ENCODE results near the gene SDC1.
"Not testable (repeated sequence)": the region's sequence is repeated elsewhere in the genome, so short reads cannot be mapped to it uniquely, and the experiment has no call there.

Gene SDC1

GRCh38 chr2:20224716-20225293, at the start of gene SDC1:
Gene SDC1 (minus strand): TSS chr2:20225130. CDS start chr2:20224867, 263 bp downstream.
- no peak for TF ChIP-seq CTCF (IDR thresholded peaks at IDR 0.05; ENCODE audit: poor library complexity, severe bottlenecking)
- peak; percentile 46 for ATAC-seq (ENCODE audit: low read depth)
- Histone ChIP-seq H3K36me3 (ENCODE audit: low read depth) (peaks cover 36% of the 10 kb centered on the region), H3K4me3 (ENCODE audit: severe bottlenecking) (peak within 1 kb of the TSS; percentile 98), H3K4me1 (ENCODE audit: insufficient read depth, poor library complexity, severe bottlenecking) (peaks cover 35% of the 10 kb centered on the region), H3K27ac (ENCODE audit: poor library complexity, severe bottlenecking) (peak within 1 kb of the TSS; percentile 97), H3K27me3 (ENCODE audit: insufficient read depth, poor library complexity, severe bottlenecking) (no peaks in the 10 kb centered on the region), H3K9me3 (ENCODE audit: severe bottlenecking) (no peaks in the 10 kb centered on the region)
- DNase-seq (ENCODE audit: low spot score) = peak; percentile 83

- DNase-seq (ENCODE audit: low spot score) = no peak
- H3K9me3 ChIP-seq (ENCODE audit: severe bottlenecking) = no peaks in the 10 kb centered on the region
- ATAC-seq (ENCODE audit: low read depth) = no peak
- peaks cover 86% of the 10 kb centered on the region for H3K36me3 ChIP-seq (ENCODE audit: low read depth)
- no peaks in the 10 kb centered on the region for H3K27me3 ChIP-seq (ENCODE audit: insufficient read depth, poor library complexity, severe bottlenecking)
- H3K4me3 ChIP-seq (ENCODE audit: severe bottlenecking) = no peak overlapping the region
- no peak for TF ChIP-seq CTCF (IDR thresholded peaks at IDR 0.05; ENCODE audit: poor library complexity, severe bottlenecking)
- no peak overlapping the region for H3K27ac ChIP-seq (ENCODE audit: poor library complexity, severe bottlenecking)
- H3K4me1 ChIP-seq (ENCODE audit: insufficient read depth, poor library complexity, severe bottlenecking) = no peaks in the 10 kb centered on the region
Observed at GRCh38 chr2:20273042-20273441, 48.1 kb upstream of the SDC1 start.

GRCh38 chr2:20268317-20268716, 43.4 kb upstream of the SDC1 start:
- not testable (repeated sequence) for ATAC-seq (ENCODE audit: low read depth); H3K4me1 ChIP-seq (ENCODE audit: insufficient read depth, poor library complexity, severe bottlenecking); H3K4me3 ChIP-seq (ENCODE audit: severe bottlenecking); H3K9me3 ChIP-seq (ENCODE audit: severe bottlenecking); H3K27ac ChIP-seq (ENCODE audit: poor library complexity, severe bottlenecking); H3K27me3 ChIP-seq (ENCODE audit: insufficient read depth, poor library complexity, severe bottlenecking); DNase-seq (ENCODE audit: low spot score)
- H3K36me3 ChIP-seq (ENCODE audit: low read depth) = peaks cover 82% of the 10 kb centered on the region

- Histone ChIP-seq H3K36me3 (ENCODE audit: low read depth) (peaks cover 82% of the 10 kb centered on the region), H3K27me3 (ENCODE audit: insufficient read depth, poor library complexity, severe bottlenecking) (no peaks in the 10 kb centered on the region), H3K4me3 (ENCODE audit: severe bottlenecking) (no peak overlapping the region), H3K4me1 (ENCODE audit: insufficient read depth, poor library complexity, severe bottlenecking) (no peaks in the 10 kb centered on the region), H3K27ac (ENCODE audit: poor library complexity, severe bottlenecking) (no peak overlapping the region), H3K9me3 (ENCODE audit: severe bottlenecking) (no peaks in the 10 kb centered on the region)
- ATAC-seq (ENCODE audit: low read depth) = no peak; the same call in 2 of the 3 replicates
- DNase-seq (ENCODE audit: low spot score) = no peak
- no peak for TF ChIP-seq CTCF (IDR thresholded peaks at IDR 0.05; ENCODE audit: poor library complexity, severe bottlenecking)
Observed at GRCh38 chr2:20267529-20267928, 42.6 kb upstream of the SDC1 start.

GRCh38 chr2:20264629-20265028, 39.7 kb upstream of the SDC1 start:
- TF ChIP-seq CTCF (IDR thresholded peaks at IDR 0.05; ENCODE audit: poor library complexity, severe bottlenecking) = no peak

More at GRCh38 chr2:20264629-20265028, 39.7 kb upstream of the SDC1 start:
- H3K9me3 ChIP-seq (ENCODE audit: severe bottlenecking) = no peaks in the 10 kb centered on the region
- peaks cover 79% of the 10 kb centered on the region for H3K36me3 ChIP-seq (ENCODE audit: low read depth)
- DNase-seq (ENCODE audit: low spot score) (no peak), ATAC-seq (ENCODE audit: low read depth) (no peak)
- no peaks in the 10 kb centered on the region for H3K27me3 ChIP-seq (ENCODE audit: insufficient read depth, poor library complexity, severe bottlenecking)
- no peaks in the 10 kb centered on the region for H3K4me1 ChIP-seq (ENCODE audit: insufficient read depth, poor library complexity, severe bottlenecking)
- H3K4me3 ChIP-seq (ENCODE audit: severe bottlenecking) = no peak overlapping the region
- H3K27ac ChIP-seq (ENCODE audit: poor library complexity, severe bottlenecking) = no peak overlapping the region
